Effector CD8-positive, alpha-beta T cell (primary cell): ENCODE measurements around the gene CFAP68.
"Not testable (repeated sequence)": the region's sequence is repeated elsewhere in the genome, so short reads cannot be mapped to it uniquely, and the experiment has no call there.

ENCODE experiments used
- DNase-seq: peaks from one replicate; lab custom pipeline; 2025; lab: John Stamatoyannopoulos, UW

The CFAP68 gene

DNA sequence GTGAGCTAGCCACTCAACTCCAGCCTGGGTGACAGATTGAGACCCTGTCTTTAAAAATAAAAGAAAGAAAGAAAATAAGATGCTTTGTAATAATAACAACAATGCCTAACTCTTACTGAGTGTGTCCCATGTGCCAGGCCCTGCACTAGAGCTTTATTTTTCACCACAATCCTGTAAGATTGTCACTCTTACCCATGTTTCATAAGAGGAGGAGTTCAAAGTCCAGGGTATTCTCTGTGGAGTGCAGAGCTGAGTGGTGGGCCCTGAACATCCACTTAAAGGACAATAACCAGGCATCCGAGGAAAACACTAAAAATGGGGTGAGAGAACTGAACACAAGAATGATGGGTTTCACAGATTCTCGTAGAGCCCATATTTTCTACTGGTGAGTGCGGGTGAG, 38.4 kb downstream of the CFAP68 start:
- no peak for DNase-seq

DNA sequence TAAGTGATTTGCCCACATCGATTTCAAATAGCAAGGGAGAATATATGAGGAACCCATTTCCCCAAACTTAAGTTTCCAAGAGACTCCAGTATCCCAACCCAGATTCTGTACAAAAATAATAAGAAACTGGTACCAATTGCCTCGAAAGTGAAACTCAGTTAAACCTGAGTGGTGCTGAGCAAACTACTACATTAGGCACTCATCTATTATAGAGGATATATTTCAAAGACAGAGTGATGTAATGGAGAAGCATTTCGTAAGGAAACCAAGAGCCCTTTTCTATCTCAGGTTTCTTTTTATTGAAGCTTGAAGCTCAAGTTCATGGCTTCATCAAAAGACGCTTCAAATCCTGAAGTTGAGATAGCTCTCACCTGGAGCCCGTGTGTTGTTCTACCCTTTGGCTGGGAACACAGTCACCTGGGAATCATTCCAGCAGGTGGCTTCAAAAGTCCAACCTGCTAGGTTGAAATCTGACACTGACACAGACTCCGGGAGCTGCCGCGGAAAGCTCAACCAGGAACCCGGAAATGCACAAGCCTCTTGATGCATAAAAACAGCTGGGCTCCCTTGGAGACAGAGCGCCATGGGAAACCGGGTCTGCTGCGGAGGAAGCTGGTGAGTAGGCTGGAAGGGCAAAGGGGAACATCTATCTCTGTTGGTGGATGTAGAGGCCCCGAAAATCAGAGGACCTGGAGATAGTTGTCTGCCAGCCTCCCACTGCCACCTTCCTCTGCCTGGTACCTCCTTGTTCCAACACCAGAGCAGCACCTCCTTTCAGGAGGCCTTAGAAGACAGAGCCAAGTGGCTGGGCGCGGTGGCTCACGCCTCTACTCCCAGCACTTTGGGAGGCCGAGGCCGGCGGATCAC, 39.3 kb downstream of the CFAP68 start, which contains the start of gene C11orf52:
TSS of gene C11orf52 (plus strand) at position 524 of the 867 bp plus-strand sequence. CDS start at position 584, 60 bp downstream.
- DNase-seq = no peak

DNA sequence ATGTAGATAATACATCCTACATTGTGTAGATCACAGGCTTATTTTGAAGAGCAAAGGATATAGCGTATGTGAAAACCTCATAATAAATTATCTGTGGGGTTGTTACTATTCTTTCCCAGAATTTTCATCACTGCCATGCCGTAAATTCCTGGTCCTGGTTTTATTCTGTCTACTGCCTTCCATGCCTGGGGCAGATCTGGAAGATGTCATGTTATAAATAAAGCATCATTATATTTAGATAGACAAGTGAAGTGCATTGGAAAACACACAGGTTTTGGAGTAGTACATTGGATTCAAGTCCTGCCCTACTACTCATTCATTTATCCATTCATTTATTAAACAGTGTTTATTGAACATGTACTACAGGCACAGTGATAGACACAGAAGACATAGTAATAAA, 41.6 kb downstream of the CFAP68 start:
- no peak for DNase-seq

DNA sequence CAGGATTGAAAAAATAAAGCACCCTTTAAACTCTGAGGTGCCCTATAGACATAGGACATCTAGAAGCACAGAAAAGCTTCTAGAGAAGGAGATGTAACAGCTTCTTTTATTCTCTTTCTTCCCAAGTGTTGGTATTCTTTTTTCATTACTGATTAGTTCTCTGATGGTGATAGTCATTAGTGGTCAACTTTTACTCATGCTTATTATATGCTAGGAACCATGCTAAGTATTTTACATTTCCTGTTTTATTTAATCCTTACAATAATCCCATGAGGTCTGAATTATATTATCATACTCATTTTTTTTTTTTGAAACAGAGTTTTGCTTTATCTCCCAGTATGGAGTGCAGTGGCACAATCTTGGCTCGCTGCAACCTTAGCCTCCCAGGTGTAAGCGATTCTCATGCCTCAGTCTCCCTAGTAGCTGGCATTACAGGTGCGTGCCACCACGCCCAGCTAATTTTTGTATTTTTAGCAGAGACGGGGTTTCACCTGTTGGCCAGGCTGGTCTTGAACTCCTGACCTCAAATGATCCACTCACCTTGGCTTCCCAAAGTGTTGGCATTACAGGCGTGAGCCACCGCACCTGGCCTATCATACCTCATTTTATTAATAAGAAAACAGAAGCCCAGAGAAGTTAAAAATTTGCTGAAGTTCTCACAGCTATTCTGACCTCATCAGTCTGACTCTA, 42.3 kb downstream of the CFAP68 start:
- DNase-seq = no peak

GRCh38 chr11:111922803-111923202, 43.5 kb downstream of the CFAP68 start:
- DNase-seq = no peak

DNA sequence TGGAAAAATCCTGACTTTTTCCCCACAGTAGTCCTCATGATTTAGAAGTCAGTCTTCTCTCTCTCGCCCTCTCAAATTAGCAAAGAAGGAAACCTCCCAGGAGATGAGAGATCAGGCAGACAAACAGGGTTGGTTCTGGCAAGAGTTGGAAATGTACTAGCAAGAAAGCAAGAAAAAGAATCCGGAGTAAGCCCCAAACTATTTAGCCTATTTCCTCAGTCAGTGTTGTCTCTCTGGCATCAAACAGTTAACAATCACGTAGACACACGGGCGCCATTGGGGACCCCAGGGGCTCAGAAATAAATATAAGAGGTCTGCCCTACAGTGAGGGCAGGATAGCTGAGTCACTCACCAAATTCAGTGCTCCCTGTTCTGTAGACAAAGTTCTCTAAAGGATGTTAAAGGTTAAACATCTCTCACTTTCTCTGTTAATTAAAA, 44.0 kb downstream of the CFAP68 start:
- no peak for DNase-seq

- no peak for DNase-seq
These were observed 44.6 kb downstream of the CFAP68 start for GRCh38 chr11:111923951-111924350.

DNA sequence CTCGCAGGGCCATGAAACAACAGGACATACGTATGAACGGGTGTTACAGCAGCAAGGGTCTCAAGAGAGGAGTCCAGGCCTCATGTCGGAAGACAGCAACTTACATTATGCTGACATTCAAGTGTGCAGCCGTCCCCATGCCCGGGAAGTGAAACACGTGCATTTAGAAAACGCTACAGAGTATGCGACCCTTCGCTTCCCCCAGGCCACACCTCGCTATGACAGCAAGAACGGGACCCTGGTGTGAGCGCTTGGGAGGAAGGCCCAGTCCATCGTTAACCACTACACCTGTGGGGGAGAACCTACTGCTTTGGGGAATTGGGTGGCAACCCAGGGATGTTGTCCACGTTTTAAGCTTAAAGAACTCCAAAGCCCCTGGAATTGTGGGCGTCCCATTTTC, 46.6 kb downstream of the CFAP68 start:
- DNase-seq = no peak

- peak; percentile 94 for DNase-seq
These were observed 47.4 kb downstream of the CFAP68 start for GRCh38 chr11:111926505-111927391.

DNA sequence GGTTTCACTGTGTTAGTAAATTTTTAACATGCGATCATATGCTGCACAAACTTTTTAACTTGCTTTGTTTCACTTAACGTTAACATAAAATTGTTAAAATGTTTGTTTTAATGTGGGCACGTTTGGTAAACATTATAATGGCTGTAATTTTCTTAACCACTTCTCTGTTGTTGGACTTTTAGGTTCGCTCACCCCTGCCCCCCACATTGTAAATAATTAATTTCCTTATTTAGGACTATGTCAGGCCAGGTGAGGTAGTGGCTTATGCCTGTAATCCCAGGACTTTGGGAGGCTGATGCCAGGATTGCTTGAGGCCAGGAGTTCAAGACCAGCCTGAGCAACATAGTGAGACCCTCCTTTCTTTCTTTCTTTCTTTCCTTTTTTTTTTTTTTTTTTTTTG, 51.1 kb downstream of the CFAP68 start:
- DNase-seq = no peak

DNA sequence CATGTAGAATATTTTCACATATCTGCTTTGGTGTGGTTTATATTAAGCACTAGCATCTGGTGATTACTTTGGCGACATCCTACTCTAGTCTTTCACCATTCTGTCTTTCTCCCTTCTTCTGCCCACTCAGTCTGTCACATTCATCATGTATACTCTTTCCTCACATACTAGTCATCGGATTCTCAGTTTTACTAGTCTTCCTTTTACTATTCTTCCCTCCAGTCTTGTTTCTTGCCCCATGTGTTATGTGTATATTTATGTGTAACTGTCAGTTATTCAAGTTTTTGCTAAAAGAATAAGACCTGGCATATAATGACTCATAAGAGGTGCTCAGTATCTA, 53.2 kb downstream of the CFAP68 start:
- DNase-seq = no peak

GRCh38 chr11:111933176-111933575, 53.8 kb downstream of the CFAP68 start:
- DNase-seq = not testable (repeated sequence)

DNA sequence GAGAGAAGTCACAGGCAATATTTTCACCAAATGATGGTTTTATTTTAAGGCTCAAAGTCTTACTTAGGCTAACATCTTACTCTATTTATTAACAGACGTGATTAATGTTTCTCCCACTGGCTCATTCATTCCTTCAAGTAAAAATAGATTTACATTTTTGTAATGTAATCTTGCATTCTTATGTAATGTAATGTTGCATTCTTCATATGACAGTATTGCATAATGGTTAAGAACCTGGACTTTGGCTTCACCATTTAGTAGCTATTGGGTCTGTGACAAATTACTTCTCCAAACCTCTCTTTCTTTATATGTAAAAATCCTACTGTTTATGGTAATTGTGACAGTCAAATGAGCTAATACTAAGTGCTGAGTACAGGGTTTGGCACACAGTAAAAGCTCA, 54.5 kb downstream of the CFAP68 start:
- DNase-seq = no peak

- DNase-seq = no peak
These were observed 55.0 kb downstream of the CFAP68 start for GRCh38 chr11:111934306-111934705.
